Mesendoderm (in vitro differentiated cells): ENCODE measurements around the gene IRF5.
"Not testable (repeated sequence)": the region's sequence is repeated elsewhere in the genome, so short reads cannot be mapped to it uniquely, and the experiment has no call there.

Experiments
- DNase-seq: peaks from one replicate; pipeline ENCODE4 v3.0.0; 2013
- H2AK5ac ChIP-seq: 2 replicates; pipeline ENCODE4 v1.6.1; 2013; ENCODE audit warnings: low read length, inconsistent platforms
- H2BK120ac ChIP-seq: 2 replicates; pipeline ENCODE4 v1.6.1; 2013; ENCODE audit warnings: low read depth, mild to moderate bottlenecking, low read length, moderate library complexity, mixed read lengths
- H2BK15ac ChIP-seq: replicated peaks from 2 replicates; pipeline ENCODE4 v1.6.1; 2013; ENCODE audit warnings: low read depth, mild to moderate bottlenecking, moderate library complexity
- H2BK5ac ChIP-seq: 2 replicates; pipeline ENCODE4 v1.6.1; 2013; ENCODE audit warnings: low read length, inconsistent platforms
- H3K18ac ChIP-seq: 2 replicates; pipeline ENCODE4 v1.6.1; 2013; ENCODE audit warnings: mild to moderate bottlenecking, low read length, mixed read lengths
- H3K23ac ChIP-seq: one replicate; pipeline ENCODE4 v1.6.1; 2013; ENCODE audit warnings: low read length
- H3K27ac ChIP-seq: 2 replicates; pipeline ENCODE4 v1.5.1; 2013; ENCODE audit warnings: low read depth, mild to moderate bottlenecking, inconsistent platforms, low read length, moderate library complexity
- H3K27me3 ChIP-seq: 2 replicates; pipeline ENCODE4 v1.6.1; 2013; ENCODE audit warnings: low read length, control low read depth, mild to moderate bottlenecking, inconsistent platforms; ENCODE audit not compliant: insufficient read depth, poor library complexity
- H3K36me3 ChIP-seq: 2 replicates; pipeline ENCODE4 v1.6.1; 2013; ENCODE audit warnings: low read length, inconsistent platforms; ENCODE audit not compliant: control insufficient read depth, insufficient read depth
- H3K4ac ChIP-seq: one replicate; pipeline ENCODE4 v1.6.1; 2013; ENCODE audit warnings: low read depth, mild to moderate bottlenecking, low read length, moderate library complexity
- H3K4me1 ChIP-seq: 2 replicates; pipeline ENCODE4 v1.6.1; 2013; ENCODE audit warnings: low read depth, low read length, inconsistent platforms; ENCODE audit not compliant: control insufficient read depth
- H3K4me2 ChIP-seq: 2 replicates; pipeline ENCODE4 v1.6.1; 2013; ENCODE audit warnings: low read length
- H3K4me3 ChIP-seq: 2 replicates; pipeline ENCODE4 v1.5.1; 2013; ENCODE audit warnings: mild to moderate bottlenecking, low read length
- H3K56ac ChIP-seq: one replicate; pipeline ENCODE4 v1.6.1; 2013; ENCODE audit warnings: low read length
- H3K79me1 ChIP-seq: 2 replicates; pipeline ENCODE4 v1.6.1; 2013; ENCODE audit warnings: low read length, inconsistent platforms
- H3K79me2 ChIP-seq: 2 replicates; pipeline ENCODE4 v1.6.1; 2013; ENCODE audit warnings: mild to moderate bottlenecking, low read length; ENCODE audit not compliant: control insufficient read depth, insufficient read depth
- H3K9ac ChIP-seq: 2 replicates; pipeline ENCODE4 v1.6.1; 2013; ENCODE audit warnings: low read length, inconsistent platforms
- H4K5ac ChIP-seq: one replicate; pipeline ENCODE4 v1.6.1; 2013; ENCODE audit warnings: low read length
- H4K8ac ChIP-seq: one replicate; pipeline ENCODE4 v1.6.1; 2013; ENCODE audit warnings: low read depth, mild to moderate bottlenecking, control low read depth, low read length, moderate library complexity
- WGBS: extraction: QIAGEN DNeasy Blood & Tissue Kit; methylation state at CpG from one replicate; pipeline ENCODE4 v1.1.7; 2013; ENCODE audit warnings: low lambda C conversion rate, missing lambda C conversion rate; ENCODE audit not compliant: insufficient coverage; ENCODE audit errors: extremely low coverage; 5-methylcytosine and 5-hydroxymethylcytosine counted together

IRF5 gene

GRCh38 chr7:128943251-128943650, 5.5 kb downstream of the IRF5 start:
- H3K36me3 ChIP-seq, H2BK120ac ChIP-seq, H3K79me1 ChIP-seq, H3K23ac ChIP-seq, H3K18ac ChIP-seq, H2BK15ac ChIP-seq, H3K4me2 ChIP-seq, H3K4me1 ChIP-seq, DNase-seq, H2AK5ac ChIP-seq, H3K4ac ChIP-seq, H3K27me3 ChIP-seq, H4K8ac ChIP-seq, H3K4me3 ChIP-seq, H3K79me2 ChIP-seq, H3K56ac ChIP-seq, H3K9ac ChIP-seq, H4K5ac ChIP-seq, H2BK5ac ChIP-seq, H3K27ac ChIP-seq: not testable (repeated sequence)
- no CpG with 5 or more reads among the region's 2 CpGs for WGBS

- no peaks in the 10 kb centered on the region for H3K36me3 ChIP-seq
- no peaks in the 10 kb centered on the region for H3K79me2 ChIP-seq
- no peaks in the 10 kb centered on the region for H3K79me1 ChIP-seq
- H3K4ac ChIP-seq = no peak overlapping the region
- WGBS = no CpG with 5 or more reads among the region's 7 CpGs
- H3K18ac ChIP-seq = no peak overlapping the region
- no peak for DNase-seq
- no peaks in the 10 kb centered on the region for H3K4me1 ChIP-seq
- H3K27ac ChIP-seq = no peak overlapping the region
- no peak overlapping the region for H2BK5ac ChIP-seq
- H2BK15ac ChIP-seq = no peak overlapping the region
- H4K8ac ChIP-seq = no peak overlapping the region
- H3K56ac ChIP-seq = no peak overlapping the region
- no peak overlapping the region for H2AK5ac ChIP-seq
- no peak overlapping the region for H3K23ac ChIP-seq
- H3K9ac ChIP-seq = no peak overlapping the region
- no peak overlapping the region for H3K4me3 ChIP-seq
- no peak overlapping the region for H3K4me2 ChIP-seq
- no peak overlapping the region for H2BK120ac ChIP-seq
- H3K27me3 ChIP-seq = no peaks in the 10 kb centered on the region
- H4K5ac ChIP-seq = no peak overlapping the region
These were observed 6.9 kb downstream of the IRF5 start for GRCh38 chr7:128944487-128945236.

- no peaks in the 10 kb centered on the region for H3K79me1 ChIP-seq
- H3K36me3 ChIP-seq = no peaks in the 10 kb centered on the region
- no peak overlapping the region for H2BK120ac ChIP-seq
- DNase-seq = no peak
- no peak overlapping the region for H3K4me2 ChIP-seq
- H3K4ac ChIP-seq = no peak overlapping the region
- no CpG with 5 or more reads among the region's 21 CpGs for WGBS
- no peak overlapping the region for H3K4me3 ChIP-seq
- no peak overlapping the region for H3K23ac ChIP-seq
- no peaks in the 10 kb centered on the region for H3K79me2 ChIP-seq
- no peaks in the 10 kb centered on the region for H3K4me1 ChIP-seq
- H3K56ac ChIP-seq = no peak overlapping the region
- H4K5ac ChIP-seq = no peak overlapping the region
- H3K9ac ChIP-seq = no peak overlapping the region
- H4K8ac ChIP-seq = no peak overlapping the region
- H2AK5ac ChIP-seq = no peak overlapping the region
- H3K18ac ChIP-seq = no peak overlapping the region
- no peaks in the 10 kb centered on the region for H3K27me3 ChIP-seq
- H2BK15ac ChIP-seq = no peak overlapping the region
- H3K27ac ChIP-seq = no peak overlapping the region
- H2BK5ac ChIP-seq = no peak overlapping the region
These were observed 8.1 kb downstream of the IRF5 start for GRCh38 chr7:128945668-128946366.

GRCh38 chr7:128946936-128947830, 9.5 kb downstream of the IRF5 start:
- Histone ChIP-seq H4K8ac (no peak overlapping the region), H2BK5ac (no peak overlapping the region), H3K79me2 (no peaks in the 10 kb centered on the region), H4K5ac (no peak overlapping the region), H3K4me1 (no peaks in the 10 kb centered on the region), H3K18ac (no peak overlapping the region), H3K36me3 (no peaks in the 10 kb centered on the region), H2BK15ac (no peak overlapping the region), H3K4me3 (no peak overlapping the region), H3K27me3 (no peaks in the 10 kb centered on the region), H3K9ac (no peak overlapping the region), H3K23ac (no peak overlapping the region), H2BK120ac (no peak overlapping the region), H3K56ac (no peak overlapping the region), H3K27ac (no peak overlapping the region), H2AK5ac (no peak overlapping the region), H3K4me2 (no peak overlapping the region), H3K4ac (no peak overlapping the region), H3K79me1 (no peaks in the 10 kb centered on the region)
- no CpG with 5 or more reads among the region's 22 CpGs for WGBS
- peak; percentile 42 for DNase-seq

GRCh38 chr7:128947854-128948253, 10.1 kb downstream of the IRF5 start:
- Histone ChIP-seq H3K23ac (no peak overlapping the region), H3K9ac (no peak overlapping the region), H4K5ac (no peak overlapping the region), H3K4me3 (no peak overlapping the region), H3K56ac (no peak overlapping the region), H2BK120ac (no peak overlapping the region), H3K27ac (no peak overlapping the region), H2BK5ac (no peak overlapping the region), H3K4me1 (no peaks in the 10 kb centered on the region), H3K27me3 (no peaks in the 10 kb centered on the region), H3K4me2 (no peak overlapping the region), H3K18ac (no peak overlapping the region), H3K4ac (no peak overlapping the region), H3K79me2 (no peaks in the 10 kb centered on the region), H2AK5ac (no peak overlapping the region), H3K36me3 (no peaks in the 10 kb centered on the region), H4K8ac (no peak overlapping the region), H2BK15ac (no peak overlapping the region), H3K79me1 (no peaks in the 10 kb centered on the region)
- no peak for DNase-seq
- WGBS = no CpG with 5 or more reads among the region's 9 CpGs
